HepG2 (cell line): ENCODE measurements around the gene NEIL1. TPM values are rescaled to one million over a fixed set of nuclear protein-coding genes. Genes with fewer than 3 reads are reported as not detected.

Source experiments
- KLF12 ChIP-seq: sonication (generic); formaldehyde crosslinking; IDR thresholded peaks from 2 replicates; pipeline ENCODE4 v1.4.0; 2020; ENCODE audit warnings: missing genetic modification reagents, borderline replicate concordance
- ZFP37 ChIP-seq: sonication (generic); formaldehyde crosslinking; IDR thresholded peaks from 2 replicates; pipeline ENCODE4 v1.4.0; 2020; ENCODE audit warnings: missing genetic modification reagents, borderline replicate concordance
- ZFX ChIP-seq: sonication (generic); formaldehyde crosslinking; IDR thresholded peaks from 2 replicates; pipeline ENCODE4 v1.4.0; 2020; ENCODE audit warnings: mild to moderate bottlenecking, low read depth, missing genetic modification reagents, moderate library complexity
- polyA plus RNA-seq, 8 experiments: library from polyadenylated mRNA; depleted of rRNA in 3 of 8; stranded (reverse) in 7 of 8; unstranded in 1 of 8; fragments of >200 nt; fragmentation: Illumina TruSeq in 4 of 8; extraction: Trizol in 4 of 8; gene quantifications; 2 replicates each; pipeline versions ENCODE4 v1.2.1 to v1.2.3, GENCODE V29; 2011 to 2016; ENCODE audit warnings: low read depth in 4 of 8, missing spikeins in 1 of 8, mixed read lengths in 1 of 8; ENCODE audit not compliant: insufficient read depth in 1 of 8
- total RNA-seq, 5 experiments: library from RNA; depleted of rRNA; stranded (reverse); fragments of >200 nt; fragmentation: Illumina TruSeq; extraction: Trizol; gene quantifications; 2 replicates each; pipeline ENCODE4 v1.2.3, GENCODE V29; 2016; ENCODE audit warnings: low read depth in 1 of 5
- TF ChIP-seq, protein P1 (sequence below): sonication (generic); formaldehyde crosslinking; IDR thresholded peaks from 2 replicates; pipeline ENCODE4 v1.5.1; 2020; ENCODE audit warnings: mild to moderate bottlenecking, missing genetic modification reagents, moderate library complexity
- TF ChIP-seq, protein P2 (sequence below): sonication (generic); formaldehyde crosslinking; IDR thresholded peaks from 2 replicates; pipeline ENCODE4 v1.8.0; 2022; ENCODE audit warnings: mild to moderate bottlenecking, missing genetic modification reagents, borderline replicate concordance
- TF ChIP-seq, protein P3 (sequence below): sonication (generic); formaldehyde crosslinking; conservative IDR thresholded peaks from 2 replicates; pipeline ENCODE4 v1.4.0; 2020; ENCODE audit warnings: mild to moderate bottlenecking, missing genetic modification reagents, moderate library complexity
- TF ChIP-seq, protein P4 (sequence below): sonication (generic); formaldehyde crosslinking; IDR thresholded peaks from 2 replicates; pipeline ENCODE4 v1.5.1; 2020; ENCODE audit warnings: mild to moderate bottlenecking, missing genetic modification reagents, borderline replicate concordance
- TF ChIP-seq, protein P5 (sequence below): sonication (generic); formaldehyde crosslinking; IDR thresholded peaks from 2 replicates; pipeline ENCODE4 v1.4.0; 2020; ENCODE audit warnings: missing genetic modification reagents
- TF ChIP-seq, protein P6 (sequence below): sonication (generic); formaldehyde crosslinking; IDR thresholded peaks from 2 replicates; pipeline ENCODE4 v1.4.0; 2020; ENCODE audit warnings: missing genetic modification reagents
- TF ChIP-seq, protein P7 (sequence below): sonication (generic); formaldehyde crosslinking; IDR thresholded peaks from 2 replicates; pipeline ENCODE4 v1.4.0; 2020; ENCODE audit warnings: mild to moderate bottlenecking, missing genetic modification reagents

NEIL1 gene
- total and polyA plus RNA-seq, 2 of the 13 experiments (the other 11 are each of a cell fraction or from before 2014, with no cell fraction given) = 10.4 to 15.5 TPM

DNA sequence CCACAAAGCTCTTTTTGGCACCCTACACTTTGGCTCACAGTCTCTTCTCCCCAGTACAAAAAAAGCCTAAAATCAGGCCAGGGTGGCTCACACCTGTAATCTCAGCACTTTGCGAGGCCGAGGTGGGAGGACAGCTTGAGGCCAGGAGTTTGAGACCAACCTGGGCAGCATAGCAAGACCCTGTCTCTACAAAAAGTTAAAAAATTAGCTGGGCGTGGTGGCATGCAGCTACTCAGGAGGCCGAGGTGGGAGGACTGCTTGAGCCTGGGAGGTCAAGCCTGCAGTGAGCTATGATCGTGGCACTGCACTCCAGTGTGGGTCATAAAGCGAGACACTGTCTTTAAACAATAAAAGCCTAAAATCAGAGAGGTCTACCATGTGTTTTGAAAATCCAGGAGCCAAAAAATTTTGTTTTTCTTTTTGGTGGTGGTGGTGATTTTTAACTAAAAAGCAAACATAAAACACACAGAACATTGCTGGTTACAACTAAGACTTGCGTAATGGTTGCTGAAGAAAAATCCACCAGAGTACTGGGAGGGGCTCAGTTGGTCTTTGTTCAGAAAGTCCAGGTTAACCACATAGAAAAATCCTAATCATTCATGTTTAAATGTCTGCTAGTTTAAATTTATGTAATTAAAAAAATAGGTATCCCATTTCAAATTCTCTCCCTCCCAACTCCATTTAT is 23.2 kb downstream of the NEIL1 start (continued):
- TF ChIP-seq, protein P1, sequence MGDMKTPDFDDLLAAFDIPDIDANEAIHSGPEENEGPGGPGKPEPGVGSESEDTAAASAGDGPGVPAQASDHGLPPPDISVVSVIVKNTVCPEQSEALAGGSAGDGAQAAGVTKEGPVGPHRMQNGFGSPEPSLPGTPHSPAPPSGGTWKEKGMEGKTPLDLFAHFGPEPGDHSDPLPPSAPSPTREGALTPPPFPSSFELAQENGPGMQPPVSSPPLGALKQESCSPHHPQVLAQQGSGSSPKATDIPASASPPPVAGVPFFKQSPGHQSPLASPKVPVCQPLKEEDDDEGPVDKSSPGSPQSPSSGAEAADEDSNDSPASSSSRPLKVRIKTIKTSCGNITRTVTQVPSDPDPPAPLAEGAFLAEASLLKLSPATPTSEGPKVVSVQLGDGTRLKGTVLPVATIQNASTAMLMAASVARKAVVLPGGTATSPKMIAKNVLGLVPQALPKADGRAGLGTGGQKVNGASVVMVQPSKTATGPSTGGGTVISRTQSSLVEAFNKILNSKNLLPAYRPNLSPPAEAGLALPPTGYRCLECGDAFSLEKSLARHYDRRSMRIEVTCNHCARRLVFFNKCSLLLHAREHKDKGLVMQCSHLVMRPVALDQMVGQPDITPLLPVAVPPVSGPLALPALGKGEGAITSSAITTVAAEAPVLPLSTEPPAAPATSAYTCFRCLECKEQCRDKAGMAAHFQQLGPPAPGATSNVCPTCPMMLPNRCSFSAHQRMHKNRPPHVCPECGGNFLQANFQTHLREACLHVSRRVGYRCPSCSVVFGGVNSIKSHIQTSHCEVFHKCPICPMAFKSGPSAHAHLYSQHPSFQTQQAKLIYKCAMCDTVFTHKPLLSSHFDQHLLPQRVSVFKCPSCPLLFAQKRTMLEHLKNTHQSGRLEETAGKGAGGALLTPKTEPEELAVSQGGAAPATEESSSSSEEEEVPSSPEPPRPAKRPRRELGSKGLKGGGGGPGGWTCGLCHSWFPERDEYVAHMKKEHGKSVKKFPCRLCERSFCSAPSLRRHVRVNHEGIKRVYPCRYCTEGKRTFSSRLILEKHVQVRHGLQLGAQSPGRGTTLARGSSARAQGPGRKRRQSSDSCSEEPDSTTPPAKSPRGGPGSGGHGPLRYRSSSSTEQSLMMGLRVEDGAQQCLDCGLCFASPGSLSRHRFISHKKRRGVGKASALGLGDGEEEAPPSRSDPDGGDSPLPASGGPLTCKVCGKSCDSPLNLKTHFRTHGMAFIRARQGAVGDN (CRISPR knock-in tag) = peak; percentile 42
- TF ChIP-seq ZFX (CRISPR knock-in tag) = no peak
- TF ChIP-seq, protein P2, sequence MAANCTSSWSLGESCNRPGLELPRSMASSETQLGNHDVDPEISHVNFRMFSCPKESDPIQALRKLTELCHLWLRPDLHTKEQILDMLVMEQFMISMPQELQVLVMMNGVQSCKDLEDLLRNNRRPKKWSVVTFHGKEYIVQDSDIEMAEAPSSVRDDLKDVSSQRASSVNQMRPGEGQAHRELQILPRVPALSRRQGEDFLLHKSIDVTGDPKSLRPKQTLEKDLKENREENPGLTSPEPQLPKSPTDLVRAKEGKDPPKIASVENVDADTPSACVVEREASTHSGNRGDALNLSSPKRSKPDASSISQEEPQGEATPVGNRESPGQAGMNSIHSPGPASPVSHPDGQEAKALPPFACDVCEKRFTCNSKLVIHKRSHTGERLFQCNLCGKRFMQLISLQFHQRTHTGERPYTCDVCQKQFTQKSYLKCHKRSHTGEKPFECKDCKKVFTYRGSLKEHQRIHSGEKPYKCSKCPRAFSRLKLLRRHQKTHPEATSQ (CRISPR knock-in tag) = no peak
- TF ChIP-seq, protein P3, sequence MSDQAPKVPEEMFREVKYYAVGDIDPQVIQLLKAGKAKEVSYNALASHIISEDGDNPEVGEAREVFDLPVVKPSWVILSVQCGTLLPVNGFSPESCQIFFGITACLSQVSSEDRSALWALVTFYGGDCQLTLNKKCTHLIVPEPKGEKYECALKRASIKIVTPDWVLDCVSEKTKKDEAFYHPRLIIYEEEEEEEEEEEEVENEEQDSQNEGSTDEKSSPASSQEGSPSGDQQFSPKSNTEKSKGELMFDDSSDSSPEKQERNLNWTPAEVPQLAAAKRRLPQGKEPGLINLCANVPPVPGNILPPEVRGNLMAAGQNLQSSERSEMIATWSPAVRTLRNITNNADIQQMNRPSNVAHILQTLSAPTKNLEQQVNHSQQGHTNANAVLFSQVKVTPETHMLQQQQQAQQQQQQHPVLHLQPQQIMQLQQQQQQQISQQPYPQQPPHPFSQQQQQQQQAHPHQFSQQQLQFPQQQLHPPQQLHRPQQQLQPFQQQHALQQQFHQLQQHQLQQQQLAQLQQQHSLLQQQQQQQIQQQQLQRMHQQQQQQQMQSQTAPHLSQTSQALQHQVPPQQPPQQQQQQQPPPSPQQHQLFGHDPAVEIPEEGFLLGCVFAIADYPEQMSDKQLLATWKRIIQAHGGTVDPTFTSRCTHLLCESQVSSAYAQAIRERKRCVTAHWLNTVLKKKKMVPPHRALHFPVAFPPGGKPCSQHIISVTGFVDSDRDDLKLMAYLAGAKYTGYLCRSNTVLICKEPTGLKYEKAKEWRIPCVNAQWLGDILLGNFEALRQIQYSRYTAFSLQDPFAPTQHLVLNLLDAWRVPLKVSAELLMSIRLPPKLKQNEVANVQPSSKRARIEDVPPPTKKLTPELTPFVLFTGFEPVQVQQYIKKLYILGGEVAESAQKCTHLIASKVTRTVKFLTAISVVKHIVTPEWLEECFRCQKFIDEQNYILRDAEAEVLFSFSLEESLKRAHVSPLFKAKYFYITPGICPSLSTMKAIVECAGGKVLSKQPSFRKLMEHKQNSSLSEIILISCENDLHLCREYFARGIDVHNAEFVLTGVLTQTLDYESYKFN (CRISPR knock-in tag) = peak; percentile 44; the same call in 1 of the 2 replicates
- TF ChIP-seq, protein P4, sequence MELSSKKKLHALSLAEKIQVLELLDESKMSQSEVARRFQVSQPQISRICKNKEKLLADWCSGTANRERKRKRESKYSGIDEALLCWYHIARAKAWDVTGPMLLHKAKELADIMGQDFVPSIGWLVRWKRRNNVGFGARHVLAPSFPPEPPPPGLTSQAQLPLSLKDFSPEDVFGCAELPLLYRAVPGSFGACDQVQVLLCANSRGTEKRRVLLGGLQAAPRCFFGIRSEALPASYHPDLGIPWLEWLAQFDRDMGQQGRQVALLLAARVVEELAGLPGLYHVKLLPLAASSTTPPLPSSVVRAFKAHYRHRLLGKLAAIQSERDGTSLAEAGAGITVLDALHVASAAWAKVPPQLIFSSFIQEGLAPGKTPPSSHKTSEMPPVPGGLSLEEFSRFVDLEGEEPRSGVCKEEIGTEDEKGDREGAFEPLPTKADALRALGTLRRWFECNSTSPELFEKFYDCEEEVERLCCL (CRISPR knock-in tag) = no peak
- TF ChIP-seq ZFP37 (CRISPR knock-in tag) = no peak
- TF ChIP-seq, protein P5, sequence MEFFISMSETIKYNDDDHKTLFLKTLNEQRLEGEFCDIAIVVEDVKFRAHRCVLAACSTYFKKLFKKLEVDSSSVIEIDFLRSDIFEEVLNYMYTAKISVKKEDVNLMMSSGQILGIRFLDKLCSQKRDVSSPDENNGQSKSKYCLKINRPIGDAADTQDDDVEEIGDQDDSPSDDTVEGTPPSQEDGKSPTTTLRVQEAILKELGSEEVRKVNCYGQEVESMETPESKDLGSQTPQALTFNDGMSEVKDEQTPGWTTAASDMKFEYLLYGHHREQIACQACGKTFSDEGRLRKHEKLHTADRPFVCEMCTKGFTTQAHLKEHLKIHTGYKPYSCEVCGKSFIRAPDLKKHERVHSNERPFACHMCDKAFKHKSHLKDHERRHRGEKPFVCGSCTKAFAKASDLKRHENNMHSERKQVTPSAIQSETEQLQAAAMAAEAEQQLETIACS (CRISPR knock-in tag) = no peak
- peak; percentile 33; the same call in 1 of the 2 replicates for TF ChIP-seq KLF12 (CRISPR knock-in tag)
- TF ChIP-seq, protein P6, sequence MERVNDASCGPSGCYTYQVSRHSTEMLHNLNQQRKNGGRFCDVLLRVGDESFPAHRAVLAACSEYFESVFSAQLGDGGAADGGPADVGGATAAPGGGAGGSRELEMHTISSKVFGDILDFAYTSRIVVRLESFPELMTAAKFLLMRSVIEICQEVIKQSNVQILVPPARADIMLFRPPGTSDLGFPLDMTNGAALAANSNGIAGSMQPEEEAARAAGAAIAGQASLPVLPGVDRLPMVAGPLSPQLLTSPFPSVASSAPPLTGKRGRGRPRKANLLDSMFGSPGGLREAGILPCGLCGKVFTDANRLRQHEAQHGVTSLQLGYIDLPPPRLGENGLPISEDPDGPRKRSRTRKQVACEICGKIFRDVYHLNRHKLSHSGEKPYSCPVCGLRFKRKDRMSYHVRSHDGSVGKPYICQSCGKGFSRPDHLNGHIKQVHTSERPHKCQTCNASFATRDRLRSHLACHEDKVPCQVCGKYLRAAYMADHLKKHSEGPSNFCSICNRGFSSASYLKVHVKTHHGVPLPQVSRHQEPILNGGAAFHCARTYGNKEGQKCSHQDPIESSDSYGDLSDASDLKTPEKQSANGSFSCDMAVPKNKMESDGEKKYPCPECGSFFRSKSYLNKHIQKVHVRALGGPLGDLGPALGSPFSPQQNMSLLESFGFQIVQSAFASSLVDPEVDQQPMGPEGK (CRISPR knock-in tag) = peak; percentile 15; the same call in 1 of the 2 replicates
- TF ChIP-seq, protein P7, sequence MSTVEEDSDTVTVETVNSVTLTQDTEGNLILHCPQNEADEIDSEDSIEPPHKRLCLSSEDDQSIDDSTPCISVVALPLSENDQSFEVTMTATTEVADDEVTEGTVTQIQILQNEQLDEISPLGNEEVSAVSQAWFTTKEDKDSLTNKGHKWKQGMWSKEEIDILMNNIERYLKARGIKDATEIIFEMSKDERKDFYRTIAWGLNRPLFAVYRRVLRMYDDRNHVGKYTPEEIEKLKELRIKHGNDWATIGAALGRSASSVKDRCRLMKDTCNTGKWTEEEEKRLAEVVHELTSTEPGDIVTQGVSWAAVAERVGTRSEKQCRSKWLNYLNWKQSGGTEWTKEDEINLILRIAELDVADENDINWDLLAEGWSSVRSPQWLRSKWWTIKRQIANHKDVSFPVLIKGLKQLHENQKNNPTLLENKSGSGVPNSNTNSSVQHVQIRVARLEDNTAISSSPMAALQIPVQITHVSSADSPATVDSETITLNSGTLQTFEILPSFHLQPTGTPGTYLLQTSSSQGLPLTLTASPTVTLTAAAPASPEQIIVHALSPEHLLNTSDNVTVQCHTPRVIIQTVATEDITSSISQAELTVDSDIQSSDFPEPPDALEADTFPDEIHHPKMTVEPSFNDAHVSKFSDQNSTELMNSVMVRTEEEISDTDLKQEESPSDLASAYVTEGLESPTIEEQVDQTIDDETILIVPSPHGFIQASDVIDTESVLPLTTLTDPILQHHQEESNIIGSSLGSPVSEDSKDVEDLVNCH = 0 out of 2 replicates have a peak, but pooled peaks have one; percentile 49
